ENCODE measurements around the gene TRIM56. TPM values are rescaled to one million over a fixed set of nuclear protein-coding genes. Genes with fewer than 3 reads are reported as not detected.
"Not testable (repeated sequence)": the region's sequence is repeated elsewhere in the genome, so short reads cannot be mapped to it uniquely, and the experiment has no call there.

The TRIM56 gene
- total and polyA plus RNA-seq, 7 experiments from 2014 or later = 5.3 to 72.3 (median 49.7) TPM

GRCh38 chr7:101106386-101106785 is 21.1 kb downstream of the TRIM56 start:
- Histone ChIP-seq H3K9me3 (ENCODE audit: control insufficient read depth in 2 of 3, low read length in 3 of 3) (no peaks in the 10 kb centered on the region), H3K27ac (ENCODE audit: low read depth, low read length) (no peak overlapping the region), H3K4me3 (ENCODE audit: low read length) (no peak overlapping the region), H3K36me3 (ENCODE audit: control insufficient read depth in 2 of 3, insufficient read depth in 3 of 3, low read length in 3 of 3) (no peaks in the 10 kb centered on the region), H3K4me1 (ENCODE audit: control insufficient read depth in 2 of 2, insufficient read depth in 2 of 2, low read length in 2 of 2) (no peaks in the 10 kb centered on the region), H3K27me3 (ENCODE audit: control insufficient read depth in 2 of 2, insufficient read depth in 2 of 2, low read length in 2 of 2) (no peaks in the 10 kb centered on the region)
- ChIA-PET POLR2A (no interaction called here), CTCF (no interaction called here)
- Mint-ChIP-seq H3K9me3 (peaks cover 0 to 1% (median 0%) of the 10 kb centered on the region in 11 donors), H3K27ac (no peak overlapping the region), H3K27me3 (peaks cover 21 to 32% (median 28%) of the 10 kb centered on the region in 5 donors), H3K4me3 (no peak overlapping the region), H3K36me3 (no peaks in the 10 kb centered on the region), H3K4me1 (no peaks in the 10 kb centered on the region)
- ATAC-seq (no peak), DNase-seq (no peak)
- intact Hi-C loops (cut with micrococcal nuclease) = no loop called here

DNA sequence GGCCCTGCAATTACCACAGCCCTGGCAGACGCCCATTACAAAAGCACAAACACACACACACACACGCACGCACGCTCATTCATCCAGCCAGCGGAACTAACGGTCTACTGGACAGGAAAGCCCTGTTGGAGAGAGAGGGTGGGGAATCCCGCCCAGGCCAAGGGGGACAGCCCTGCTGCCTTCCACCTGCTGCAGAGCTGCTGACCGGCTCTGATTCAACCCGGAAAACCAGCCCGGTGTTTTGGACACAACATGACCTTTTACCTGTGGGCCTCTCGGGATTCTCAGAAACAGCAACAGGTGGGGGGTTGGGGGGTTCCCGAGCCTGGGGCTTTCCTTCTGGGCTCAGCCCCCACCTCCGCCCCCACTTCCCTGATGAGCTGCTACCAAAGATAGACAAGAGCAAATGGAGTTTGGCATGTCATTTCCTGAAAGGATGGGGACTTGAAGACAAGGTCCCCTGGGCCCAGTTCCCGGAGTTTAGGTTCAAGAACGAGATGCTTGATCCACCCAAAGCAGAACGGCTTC is 23.1 kb downstream of the TRIM56 start:
- H3K36me3 ChIP-seq (ENCODE audit: control insufficient read depth in 2 of 3, insufficient read depth in 3 of 3, low read length in 3 of 3) = no peaks in the 10 kb centered on the region
- POLR2A ChIA-PET = no interaction called here
- H3K9me3 Mint-ChIP-seq = no peaks in the 10 kb centered on the region
- H3K4me3 ChIP-seq (ENCODE audit: low read length) = no peak overlapping the region
- peaks cover 11 to 23% (median 20%) of the 10 kb centered on the region in 5 donors for H3K27me3 Mint-ChIP-seq
- H3K4me1 ChIP-seq (ENCODE audit: control insufficient read depth in 2 of 2, insufficient read depth in 2 of 2, low read length in 2 of 2) = no peaks in the 10 kb centered on the region
- CTCF ChIA-PET = no interaction called here
- no peaks in the 10 kb centered on the region for H3K9me3 ChIP-seq (ENCODE audit: control insufficient read depth in 2 of 3, low read length in 3 of 3)
- H3K27me3 ChIP-seq (ENCODE audit: control insufficient read depth in 2 of 2, insufficient read depth in 2 of 2, low read length in 2 of 2) = no peaks in the 10 kb centered on the region
- H3K36me3 Mint-ChIP-seq = no peaks in the 10 kb centered on the region
- DNase-seq = no peak
- no peaks in the 10 kb centered on the region for H3K4me1 Mint-ChIP-seq
- no peak overlapping the region for H3K27ac Mint-ChIP-seq
- H3K27ac ChIP-seq (ENCODE audit: low read depth, low read length) = no peak overlapping the region
- H3K4me3 Mint-ChIP-seq = no peak overlapping the region
- intact Hi-C loops (cut with micrococcal nuclease) = no loop called here
- peak; percentile 66 for ATAC-seq

DNA sequence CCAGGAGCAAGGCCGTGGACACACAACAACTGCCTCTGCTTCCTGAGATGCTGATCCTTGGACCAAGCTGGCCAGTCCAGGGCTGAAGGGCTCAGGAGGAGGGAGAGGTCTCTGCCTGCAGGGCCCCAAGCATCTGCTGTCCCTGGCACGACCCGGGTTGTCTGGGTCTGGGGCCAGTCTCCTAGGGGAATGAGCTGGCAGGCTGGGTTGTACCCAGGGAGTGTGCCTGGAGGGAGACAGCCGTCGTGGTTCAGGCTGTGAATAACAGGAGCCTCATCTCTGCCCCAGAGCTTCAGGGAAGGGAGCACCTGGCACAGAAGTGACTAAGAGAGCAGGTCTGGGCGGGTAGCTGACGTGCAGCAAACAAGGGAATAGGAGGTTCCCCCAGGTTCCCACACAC is 23.7 kb downstream of the TRIM56 start:
- no peaks in the 10 kb centered on the region for H3K36me3 ChIP-seq (ENCODE audit: control insufficient read depth in 2 of 3, insufficient read depth in 3 of 3, low read length in 3 of 3)
- Mint-ChIP-seq H3K36me3 (no peaks in the 10 kb centered on the region), H3K4me3 (no peak overlapping the region), H3K27ac (no peak overlapping the region), H3K4me1 (no peaks in the 10 kb centered on the region), H3K9me3 (no peaks in the 10 kb centered on the region), H3K27me3 (peaks cover 8 to 17% (median 14%) of the 10 kb centered on the region in 5 donors)
- H3K27ac ChIP-seq (ENCODE audit: low read depth, low read length) = no peak overlapping the region
- no peak for ATAC-seq
- no peaks in the 10 kb centered on the region for H3K9me3 ChIP-seq (ENCODE audit: control insufficient read depth in 2 of 3, low read length in 3 of 3)
- CTCF ChIA-PET = interaction anchor here (0.5 kb wide), 1 partner anchor 34 kb away, joined by 7 read pairs; no protein-coding TSS in a partner anchor
- POLR2A ChIA-PET = no interaction called here
- H3K4me1 ChIP-seq (ENCODE audit: control insufficient read depth in 2 of 2, insufficient read depth in 2 of 2, low read length in 2 of 2) = no peaks in the 10 kb centered on the region
- intact Hi-C loops (cut with micrococcal nuclease) = no loop called here
- no peak overlapping the region for H3K4me3 ChIP-seq (ENCODE audit: low read length)
- DNase-seq = no peak
- no peaks in the 10 kb centered on the region for H3K27me3 ChIP-seq (ENCODE audit: control insufficient read depth in 2 of 2, insufficient read depth in 2 of 2, low read length in 2 of 2)

DNA sequence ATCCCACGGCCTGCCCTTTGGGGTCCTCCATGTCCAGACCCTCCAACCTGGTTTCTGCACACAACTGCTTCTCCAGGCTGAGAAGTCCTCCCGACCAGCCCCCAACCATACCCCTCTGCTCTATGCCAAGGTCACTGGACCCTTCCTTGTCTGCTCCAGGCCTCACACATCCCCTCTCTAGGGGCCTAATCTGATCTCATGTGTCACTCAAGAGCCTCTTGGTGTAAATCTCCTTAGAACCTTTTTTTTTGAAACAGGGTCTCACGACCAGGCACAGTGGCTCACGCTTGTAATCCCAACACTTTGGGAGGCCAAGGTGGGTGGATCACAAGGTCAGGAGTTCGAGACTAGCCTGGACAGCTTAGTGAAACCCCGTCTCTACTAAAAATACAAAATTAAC is 24.1 kb downstream of the TRIM56 start:
- no peak overlapping the region for H3K27ac Mint-ChIP-seq
- Histone ChIP-seq H3K27me3 (ENCODE audit: control insufficient read depth in 2 of 2, insufficient read depth in 2 of 2, low read length in 2 of 2) (no peaks in the 10 kb centered on the region), H3K36me3 (ENCODE audit: control insufficient read depth in 2 of 3, insufficient read depth in 3 of 3, low read length in 3 of 3) (no peaks in the 10 kb centered on the region), H3K4me1 (ENCODE audit: control insufficient read depth in 2 of 2, insufficient read depth in 2 of 2, low read length in 2 of 2) (no peaks in the 10 kb centered on the region), H3K9me3 (ENCODE audit: control insufficient read depth in 2 of 3, low read length in 3 of 3) (no peaks in the 10 kb centered on the region), H3K4me3 (ENCODE audit: low read length) (no peak overlapping the region), H3K27ac (ENCODE audit: low read depth, low read length) (no peak overlapping the region)
- H3K4me1 Mint-ChIP-seq = no peaks in the 10 kb centered on the region
- ChIA-PET POLR2A (no interaction called here), CTCF (interaction anchor here (0.5 kb wide), 1 partner anchor 34 kb away, joined by 7 read pairs; no protein-coding TSS in a partner anchor)
- intact Hi-C loops (cut with micrococcal nuclease) = no loop called here
- DNase-seq (no peak), ATAC-seq (no peak)
- H3K27me3 Mint-ChIP-seq = peaks cover 7 to 13% (median 10%) of the 10 kb centered on the region in 5 donors
- H3K36me3 Mint-ChIP-seq = no peaks in the 10 kb centered on the region
- H3K9me3 Mint-ChIP-seq = peaks cover 0 to 2% (median 0%) of the 10 kb centered on the region in 11 donors
- H3K4me3 Mint-ChIP-seq = no peak overlapping the region

DNA sequence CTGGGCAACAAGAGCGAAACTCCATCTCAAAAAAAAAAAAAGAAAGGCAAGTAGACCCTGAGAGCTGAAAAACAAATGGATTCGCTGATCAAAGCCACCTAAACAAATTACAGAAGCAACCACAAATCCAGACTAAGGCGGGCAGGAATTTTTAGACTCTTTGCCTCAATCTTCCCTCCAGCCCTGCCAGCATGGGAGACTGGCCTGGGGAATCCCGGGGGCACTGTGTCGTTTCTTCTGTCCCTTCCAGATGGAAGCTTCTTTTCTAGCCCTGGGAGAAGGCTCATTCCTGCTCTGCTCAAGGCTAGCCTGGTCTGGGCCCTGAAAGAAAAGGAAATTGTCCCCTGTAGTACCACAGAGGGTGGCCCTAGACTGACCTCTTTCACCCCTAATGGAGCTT is 26.0 kb downstream of the TRIM56 start:
- no peak overlapping the region for H3K4me3 Mint-ChIP-seq
- no peaks in the 10 kb centered on the region for H3K4me1 ChIP-seq (ENCODE audit: control insufficient read depth in 2 of 2, insufficient read depth in 2 of 2, low read length in 2 of 2)
- ChIA-PET POLR2A (no interaction called here), CTCF (no interaction called here)
- H3K27me3 ChIP-seq (ENCODE audit: control insufficient read depth in 2 of 2, insufficient read depth in 2 of 2, low read length in 2 of 2) = no peaks in the 10 kb centered on the region
- DNase-seq = no peak
- H3K9me3 Mint-ChIP-seq = peaks cover 0 to 2% (median 0%) of the 10 kb centered on the region in 11 donors
- no peaks in the 10 kb centered on the region for H3K36me3 ChIP-seq (ENCODE audit: control insufficient read depth in 2 of 3, insufficient read depth in 3 of 3, low read length in 3 of 3)
- H3K27me3 Mint-ChIP-seq = peaks cover 1 to 7% (median 5%) of the 10 kb centered on the region in 5 donors
- no peak overlapping the region for H3K27ac ChIP-seq (ENCODE audit: low read depth, low read length)
- H3K36me3 Mint-ChIP-seq = no peaks in the 10 kb centered on the region
- no peaks in the 10 kb centered on the region for H3K9me3 ChIP-seq (ENCODE audit: control insufficient read depth in 2 of 3, low read length in 3 of 3)
- no peaks in the 10 kb centered on the region for H3K4me1 Mint-ChIP-seq
- H3K4me3 ChIP-seq (ENCODE audit: low read length) = no peak overlapping the region
- no peak for ATAC-seq
- H3K27ac Mint-ChIP-seq = no peak overlapping the region
- intact Hi-C loops (cut with micrococcal nuclease) = no loop called here

DNA sequence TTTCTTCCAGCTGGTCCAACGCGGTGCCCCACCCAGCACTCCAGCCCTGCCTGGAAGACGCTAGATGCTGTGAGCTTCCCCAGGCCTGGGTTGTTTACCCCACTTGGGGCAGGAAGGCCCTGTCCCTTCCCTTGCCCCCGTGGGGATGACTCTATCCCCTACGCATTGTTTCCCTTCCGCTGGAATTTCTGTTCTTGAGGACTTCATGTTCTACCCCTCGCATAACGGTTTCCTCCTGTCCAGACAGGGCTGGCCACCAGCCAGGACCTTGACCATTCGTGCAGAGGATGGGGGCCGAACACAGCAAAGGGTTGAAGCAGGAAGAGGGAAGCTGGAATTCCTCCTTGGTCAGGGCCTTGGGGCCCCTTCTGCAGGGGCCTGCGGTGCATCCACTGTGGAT is 27.0 kb downstream of the TRIM56 start:
- peaks cover 0 to 5% (median 4%) of the 10 kb centered on the region in 5 donors for H3K27me3 Mint-ChIP-seq
- intact Hi-C loops (cut with micrococcal nuclease) = no loop called here
- ChIA-PET POLR2A (no interaction called here), CTCF (interaction anchor here (0.5 to 0.7 kb wide), 2 partner anchors 19 to 553 kb away, joined by 3 to 4 read pairs; no protein-coding TSS in a partner anchor)
- no peaks in the 10 kb centered on the region for H3K36me3 ChIP-seq (ENCODE audit: control insufficient read depth in 2 of 3, insufficient read depth in 3 of 3, low read length in 3 of 3)
- DNase-seq (no peak), ATAC-seq (no peak)
- no peak overlapping the region for H3K4me3 Mint-ChIP-seq
- no peaks in the 10 kb centered on the region for H3K4me1 ChIP-seq (ENCODE audit: control insufficient read depth in 2 of 2, insufficient read depth in 2 of 2, low read length in 2 of 2)
- H3K4me3 ChIP-seq (ENCODE audit: low read length) = no peak overlapping the region
- no peak overlapping the region for H3K27ac ChIP-seq (ENCODE audit: low read depth, low read length)
- no peaks in the 10 kb centered on the region for H3K36me3 Mint-ChIP-seq
- no peak overlapping the region for H3K27ac Mint-ChIP-seq
- H3K9me3 Mint-ChIP-seq = peaks cover 0 to 2% (median 0%) of the 10 kb centered on the region in 11 donors
- no peaks in the 10 kb centered on the region for H3K27me3 ChIP-seq (ENCODE audit: control insufficient read depth in 2 of 2, insufficient read depth in 2 of 2, low read length in 2 of 2)
- H3K4me1 Mint-ChIP-seq = no peaks in the 10 kb centered on the region
- no peaks in the 10 kb centered on the region for H3K9me3 ChIP-seq (ENCODE audit: control insufficient read depth in 2 of 3, low read length in 3 of 3)

- H3K9me3 ChIP-seq (ENCODE audit: control insufficient read depth in 2 of 3, low read length in 3 of 3); H3K27me3 Mint-ChIP-seq; H3K4me1 Mint-ChIP-seq; H3K36me3 Mint-ChIP-seq; POLR2A ChIA-PET; H3K4me3 Mint-ChIP-seq; H3K4me1 ChIP-seq (ENCODE audit: control insufficient read depth in 2 of 2, insufficient read depth in 2 of 2, low read length in 2 of 2); intact Hi-C loops (cut with micrococcal nuclease); H3K27ac Mint-ChIP-seq; H3K27ac ChIP-seq (ENCODE audit: low read depth, low read length); H3K4me3 ChIP-seq (ENCODE audit: low read length); ATAC-seq; DNase-seq; H3K9me3 Mint-ChIP-seq; H3K27me3 ChIP-seq (ENCODE audit: control insufficient read depth in 2 of 2, insufficient read depth in 2 of 2, low read length in 2 of 2); H3K36me3 ChIP-seq (ENCODE audit: control insufficient read depth in 2 of 3, insufficient read depth in 3 of 3, low read length in 3 of 3); CTCF ChIA-PET: not testable (repeated sequence)
Observed at GRCh38 chr7:101113140-101113539, 27.9 kb downstream of the TRIM56 start.
